IPS-NIHi11 (cell line): ENCODE results near the gene GLT8D2.

ENCODE experiments used
- DNase-seq: peaks from one replicate; pipeline ENCODE4 v3.0.0; 2012; ENCODE audit warnings: mixed read lengths, low spot score

Gene GLT8D2, protein sequence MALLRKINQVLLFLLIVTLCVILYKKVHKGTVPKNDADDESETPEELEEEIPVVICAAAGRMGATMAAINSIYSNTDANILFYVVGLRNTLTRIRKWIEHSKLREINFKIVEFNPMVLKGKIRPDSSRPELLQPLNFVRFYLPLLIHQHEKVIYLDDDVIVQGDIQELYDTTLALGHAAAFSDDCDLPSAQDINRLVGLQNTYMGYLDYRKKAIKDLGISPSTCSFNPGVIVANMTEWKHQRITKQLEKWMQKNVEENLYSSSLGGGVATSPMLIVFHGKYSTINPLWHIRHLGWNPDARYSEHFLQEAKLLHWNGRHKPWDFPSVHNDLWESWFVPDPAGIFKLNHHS

DNA sequence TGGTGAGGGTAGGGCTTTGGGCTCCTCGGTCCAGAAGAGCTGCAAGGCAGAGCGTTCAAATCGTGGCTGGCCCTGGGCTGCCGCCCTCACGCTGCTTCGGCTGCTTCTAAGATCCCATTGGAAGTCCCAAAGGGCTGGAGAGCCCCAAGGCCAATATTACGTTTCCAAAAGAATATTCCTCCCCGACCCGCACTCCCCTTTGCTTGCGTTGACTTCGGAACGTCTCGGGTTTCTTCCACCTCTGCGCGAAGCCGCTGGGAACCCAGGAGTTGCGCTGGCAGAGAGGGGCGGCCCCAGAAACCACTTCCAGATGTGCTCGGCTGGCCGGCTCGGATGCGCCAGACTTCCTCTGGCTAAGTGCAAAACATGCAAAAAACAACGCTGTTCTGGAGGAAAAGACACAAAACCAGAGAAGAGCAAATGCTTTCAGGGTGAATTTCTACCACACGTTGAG, at the start of gene GLT8D2:
GLT8D2 (minus strand) TSS at position 285 of the 454 bp plus-strand sequence. CDS start 30,539 bp downstream, outside the sequence.
- DNase-seq: peak; percentile 68

DNA sequence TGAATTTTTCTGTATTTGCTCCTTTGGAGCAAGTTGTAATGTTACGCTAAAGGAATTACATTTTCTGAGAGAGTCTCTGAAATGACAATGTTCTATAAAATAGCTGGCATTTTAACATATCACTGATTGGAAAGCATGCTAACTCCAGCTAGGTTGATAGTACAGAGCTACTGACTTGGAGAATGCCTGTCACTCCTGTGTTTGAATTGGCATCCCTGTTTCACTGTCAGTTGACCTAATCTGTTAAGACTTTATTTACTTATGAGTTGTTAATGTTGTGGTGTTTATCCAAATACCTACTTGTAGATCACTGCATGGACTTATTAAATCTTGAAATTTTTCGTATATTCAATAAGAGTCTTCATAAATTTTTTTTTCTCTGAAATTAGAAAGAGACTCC, 48.0 kb upstream of the GLT8D2 start:
- no peak for DNase-seq

DNA sequence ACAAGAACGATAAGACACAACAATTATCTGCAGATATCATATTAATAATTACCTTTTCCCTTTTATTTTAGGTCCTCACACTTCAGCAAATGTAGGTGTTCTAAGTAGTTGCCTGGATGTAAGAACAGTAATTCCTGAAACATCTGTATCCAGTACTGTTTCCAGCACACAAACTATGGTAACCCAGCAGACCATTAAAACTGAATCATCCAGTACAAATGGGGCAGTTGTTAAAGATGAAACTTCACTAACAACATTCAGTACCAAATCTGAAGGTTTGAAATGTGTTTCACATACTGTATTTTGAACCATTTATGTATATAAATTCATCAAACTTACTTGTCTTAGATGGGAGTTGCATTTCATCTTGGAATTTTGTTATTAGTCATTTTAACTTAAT, 45.3 kb upstream of the GLT8D2 start:
- no peak for DNase-seq

DNA sequence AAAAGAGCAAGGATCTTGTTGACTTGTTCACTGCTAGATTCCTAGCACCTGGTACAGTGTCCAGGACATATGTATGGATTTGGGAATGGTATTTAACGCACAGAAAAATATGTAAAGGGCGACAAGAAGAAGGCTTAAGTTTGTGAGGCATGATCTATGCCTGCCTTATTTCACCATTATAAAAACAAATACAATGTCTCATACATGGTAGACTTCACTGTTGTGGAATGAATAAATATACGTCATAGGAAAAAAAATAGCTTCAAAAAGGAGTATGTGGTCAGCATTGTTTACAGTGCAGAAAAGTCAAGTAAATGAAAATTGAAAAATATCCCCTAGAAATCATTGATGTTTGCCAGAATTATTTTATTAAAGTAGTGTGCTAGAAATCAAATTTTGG, 44.3 kb upstream of the GLT8D2 start:
- no peak for DNase-seq

DNA sequence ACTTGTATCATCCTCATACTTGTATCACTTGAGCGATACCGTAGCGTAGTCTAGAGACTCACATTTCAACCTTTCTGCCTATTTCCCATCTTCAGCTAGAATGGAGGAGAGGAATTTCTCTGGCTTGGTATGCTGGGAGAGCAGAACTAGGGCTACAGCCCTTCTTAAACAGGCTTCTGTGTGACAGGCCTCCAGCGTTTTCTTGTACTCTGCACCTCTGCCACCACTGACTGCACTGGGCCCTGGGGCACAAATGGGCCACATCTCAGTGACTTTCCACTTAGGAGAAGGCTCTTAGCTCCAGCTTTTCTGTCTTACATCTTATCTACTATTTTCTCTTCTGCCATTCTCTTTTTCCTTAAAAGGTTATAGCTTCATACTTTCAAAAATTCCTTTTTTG, 41.1 kb upstream of the GLT8D2 start:
- no peak for DNase-seq

DNA sequence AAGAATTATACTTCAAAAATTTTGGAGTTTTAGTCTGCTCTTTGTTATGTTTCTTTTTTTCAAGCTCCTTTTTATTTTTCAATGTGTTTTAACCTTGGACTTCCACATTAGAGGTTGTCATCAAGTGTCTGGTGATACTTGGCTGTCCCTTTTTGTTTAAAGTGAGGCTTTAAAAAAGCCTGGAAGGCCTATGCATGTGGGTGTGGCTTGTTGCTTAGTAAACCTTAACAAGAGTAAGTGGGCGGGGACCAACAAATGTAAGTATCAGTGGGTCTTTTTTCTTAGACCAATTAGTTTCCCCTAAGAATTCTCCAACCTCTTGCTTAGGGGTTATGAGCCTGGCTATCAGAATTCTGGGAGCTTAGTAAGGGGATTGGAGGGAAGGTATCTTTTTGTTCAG, 40.7 kb upstream of the GLT8D2 start:
- peak; percentile 24 for DNase-seq

DNA sequence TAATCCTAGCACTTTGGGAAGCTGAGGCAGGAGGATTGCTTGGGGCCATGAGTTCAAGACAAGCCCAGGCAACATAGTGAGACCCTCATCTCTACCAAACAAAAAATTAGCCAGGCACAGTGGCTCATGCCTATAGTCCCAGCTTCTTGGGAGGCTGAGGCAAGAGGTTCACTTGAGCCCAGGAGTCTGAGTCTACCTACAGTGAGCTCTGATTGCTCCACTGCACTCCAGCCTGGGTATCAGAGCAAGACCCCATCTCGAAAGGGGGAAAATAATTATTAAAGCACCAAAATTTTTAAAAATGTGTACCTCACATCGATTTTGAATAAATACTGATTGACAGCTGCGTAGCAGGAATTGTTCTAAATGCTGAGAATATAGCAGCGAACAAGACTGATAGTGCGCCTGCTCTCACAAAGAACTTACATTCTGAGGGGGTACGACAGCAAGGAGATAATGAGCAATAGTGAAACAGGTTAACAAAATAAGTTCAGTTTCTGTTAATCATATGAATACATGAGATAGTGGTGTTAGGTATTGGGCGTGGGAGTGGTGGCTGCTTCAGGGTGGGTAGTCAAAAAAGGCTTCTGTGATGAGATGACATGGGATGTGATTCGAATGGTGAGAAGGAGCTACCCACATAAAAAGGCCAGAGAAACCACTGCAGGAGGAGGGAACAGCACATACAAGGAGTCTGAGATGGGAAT, 33.9 kb upstream of the GLT8D2 start:
- no peak for DNase-seq

DNA sequence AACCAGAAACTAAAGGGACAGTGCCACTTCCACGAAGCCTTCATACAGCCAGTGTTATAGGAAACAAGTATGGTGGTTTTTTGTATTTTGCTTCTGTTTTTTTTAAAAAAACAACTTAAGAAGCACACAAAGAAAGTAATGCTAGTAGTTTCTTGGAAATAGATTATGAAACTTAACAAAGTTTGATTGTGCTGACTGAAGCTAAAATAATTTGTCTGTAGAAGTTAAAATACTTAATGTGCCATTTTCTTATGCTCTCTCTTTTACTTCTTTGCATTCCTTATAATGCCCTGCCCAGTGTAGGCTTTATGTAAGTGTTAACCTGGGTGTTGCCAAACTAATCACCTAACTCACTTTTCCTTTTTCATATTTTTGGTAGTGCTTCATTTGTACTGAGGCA, 30.8 kb upstream of the GLT8D2 start:
- DNase-seq: no peak

DNA sequence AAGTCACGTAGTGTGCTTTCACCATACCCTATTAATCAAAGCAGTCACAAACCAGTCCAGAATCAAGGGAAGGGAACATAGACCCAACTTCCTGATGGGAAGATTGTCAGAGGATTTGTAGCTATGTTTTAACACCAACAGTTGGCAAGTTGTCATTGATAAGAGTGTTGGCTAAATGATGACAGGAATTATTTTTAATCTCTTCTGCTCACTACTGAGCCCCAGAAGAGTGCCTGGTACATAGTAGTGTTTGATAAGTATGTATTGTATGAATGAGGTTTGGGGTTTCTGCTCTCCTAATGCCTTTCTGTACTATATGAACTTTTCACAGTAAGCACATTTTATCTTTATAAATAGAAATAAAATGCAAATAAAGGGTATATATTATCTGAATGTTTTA, 29.0 kb upstream of the GLT8D2 start:
- no peak for DNase-seq

DNA sequence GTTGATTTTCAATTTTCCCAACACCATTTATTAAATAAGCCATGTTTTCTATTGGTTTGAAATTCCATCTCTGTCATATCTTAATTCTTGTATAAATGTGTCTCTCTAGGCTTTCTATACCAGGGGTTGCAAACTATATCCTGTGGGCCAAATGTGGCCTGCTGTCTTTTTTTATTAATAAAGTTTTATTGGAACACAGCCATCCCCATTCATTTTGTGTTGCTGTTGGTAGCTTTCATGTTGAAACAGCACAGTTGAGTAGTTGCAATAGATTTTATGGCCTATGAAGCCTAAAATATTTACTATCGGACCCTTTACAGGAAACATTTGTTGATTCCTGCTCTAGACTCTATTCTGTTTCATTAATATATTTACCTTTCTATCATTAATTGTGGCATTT, 23.7 kb upstream of the GLT8D2 start:
- DNase-seq: no peak

DNA sequence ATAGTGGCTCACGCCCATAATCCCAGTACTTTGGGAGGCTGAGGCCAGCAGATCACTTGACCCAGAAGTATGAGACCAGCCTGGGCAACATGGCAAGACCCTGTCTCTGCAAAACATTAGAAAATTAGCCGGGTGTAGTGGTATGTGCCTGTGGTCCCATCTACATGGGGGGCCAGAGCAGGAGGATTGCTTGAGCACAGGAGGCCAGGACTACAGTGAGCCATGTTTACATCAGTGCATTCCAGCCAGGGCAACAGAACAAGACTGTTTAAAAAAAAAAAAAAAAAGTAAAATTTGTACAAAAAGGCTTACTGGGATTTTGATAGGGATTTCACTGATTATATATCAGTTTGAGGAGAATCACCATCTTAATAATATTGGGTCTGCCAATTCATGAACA, 22.1 kb upstream of the GLT8D2 start:
- no peak for DNase-seq

DNA sequence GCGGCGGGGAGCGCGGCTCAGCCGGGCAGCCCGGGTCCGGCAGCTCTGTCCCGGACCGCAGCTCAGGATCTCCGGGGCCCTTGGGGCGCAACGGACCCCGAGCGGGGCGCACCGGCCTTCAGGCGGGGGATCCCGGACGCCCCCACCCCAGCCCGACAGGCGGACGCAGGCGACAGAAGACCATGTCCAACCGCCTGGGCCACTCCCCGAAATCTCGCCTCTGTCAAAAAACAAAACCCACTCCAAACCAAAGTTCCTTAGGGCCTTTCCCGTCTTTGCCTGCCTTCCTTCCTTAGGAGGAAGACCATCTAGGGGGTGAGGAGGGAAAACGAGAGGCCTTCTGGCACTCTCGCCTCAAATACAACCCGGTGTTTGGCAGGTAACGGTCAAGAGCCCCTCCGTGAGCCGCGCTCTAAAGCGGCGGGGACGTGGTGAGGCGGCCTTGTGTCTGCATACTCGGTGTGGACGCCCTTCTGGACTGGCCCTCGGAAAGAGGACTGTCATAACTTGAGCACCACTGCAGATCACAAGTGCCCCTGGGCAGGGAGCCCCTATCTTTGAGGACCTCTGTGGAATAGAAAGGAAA, 14.9 kb upstream of the GLT8D2 start:
- no peak for DNase-seq

DNA sequence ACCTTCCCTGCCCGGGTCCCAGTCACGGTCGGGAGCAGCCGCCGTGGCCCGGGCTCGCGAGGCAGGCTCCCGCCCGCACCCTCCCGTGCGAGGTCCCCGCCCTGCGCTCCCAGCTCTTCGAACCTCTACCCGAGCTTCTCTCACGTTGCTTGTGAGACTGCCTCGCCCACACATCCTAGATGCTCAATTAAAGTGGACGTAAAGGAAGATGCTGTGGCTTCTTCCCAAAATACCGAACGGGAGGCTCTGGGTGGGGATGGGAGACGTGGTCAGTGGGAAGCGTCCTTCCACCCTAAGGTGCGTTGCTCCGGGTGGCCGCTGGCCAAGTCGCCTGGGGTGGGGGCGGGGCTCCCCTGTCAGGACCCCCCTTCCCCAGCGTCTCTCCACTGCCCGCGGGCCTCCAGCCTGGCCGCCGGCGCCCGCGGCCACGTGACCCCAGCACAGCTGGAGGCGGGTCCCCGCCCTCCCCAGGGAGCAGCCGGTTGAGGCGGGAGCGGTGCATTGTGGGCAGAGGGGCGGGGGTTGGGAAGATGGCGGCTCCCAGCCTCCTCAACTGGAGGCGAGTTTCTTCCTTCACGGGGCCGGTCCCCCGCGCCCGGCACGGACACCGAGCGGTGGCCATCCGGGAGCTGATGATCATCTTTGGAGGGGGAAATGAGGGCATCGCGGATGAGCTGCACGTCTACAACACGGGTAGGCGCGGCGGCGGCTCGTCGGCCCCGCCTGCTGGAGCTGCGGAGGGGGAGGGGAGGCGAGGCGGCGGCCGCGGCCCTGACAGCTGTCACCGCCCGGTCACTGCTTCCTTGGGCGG, 14.2 kb upstream of the GLT8D2 start, which contains the start of gene HCFC2:
HCFC2 (plus strand) TSS at position 501 of the 811 bp plus-strand sequence; CDS start at position 531, 30 bp downstream.
- peak; percentile 99 for DNase-seq

DNA sequence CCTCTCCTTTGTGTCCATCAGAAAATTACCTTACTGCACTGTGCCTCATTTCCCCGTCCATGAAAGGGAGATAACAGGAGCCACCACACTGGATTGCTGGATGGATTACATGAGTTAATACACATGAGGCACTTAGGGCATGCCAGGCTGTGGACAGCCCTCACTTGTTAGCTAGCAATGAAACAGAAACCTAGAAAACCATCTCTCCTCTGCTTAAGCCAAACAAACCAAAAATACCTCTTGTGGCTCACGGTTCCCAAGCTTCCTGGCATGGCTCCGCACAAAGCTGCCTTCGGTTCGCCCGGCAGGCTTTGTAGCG, 13.7 kb upstream of the GLT8D2 start:
- DNase-seq: no peak

DNA sequence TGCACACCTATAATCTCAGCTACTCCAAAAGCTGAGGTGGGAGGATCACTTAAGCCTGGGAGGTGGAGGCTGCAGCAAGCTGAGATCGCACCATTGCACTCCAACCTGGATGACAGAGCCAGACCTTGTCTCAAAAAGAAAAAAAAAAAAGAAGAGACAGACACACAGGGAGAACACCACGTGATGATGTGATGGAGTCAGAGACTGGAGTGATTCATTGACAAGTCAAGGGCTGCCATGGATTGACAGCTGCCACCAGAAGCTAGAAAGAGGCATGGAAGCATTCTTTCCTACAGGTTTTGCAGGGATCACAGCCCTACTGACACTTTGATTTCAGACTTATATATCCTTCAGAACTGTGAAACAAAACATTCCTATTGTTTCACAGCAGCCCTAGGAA, 10.8 kb upstream of the GLT8D2 start:
- DNase-seq: no peak

DNA sequence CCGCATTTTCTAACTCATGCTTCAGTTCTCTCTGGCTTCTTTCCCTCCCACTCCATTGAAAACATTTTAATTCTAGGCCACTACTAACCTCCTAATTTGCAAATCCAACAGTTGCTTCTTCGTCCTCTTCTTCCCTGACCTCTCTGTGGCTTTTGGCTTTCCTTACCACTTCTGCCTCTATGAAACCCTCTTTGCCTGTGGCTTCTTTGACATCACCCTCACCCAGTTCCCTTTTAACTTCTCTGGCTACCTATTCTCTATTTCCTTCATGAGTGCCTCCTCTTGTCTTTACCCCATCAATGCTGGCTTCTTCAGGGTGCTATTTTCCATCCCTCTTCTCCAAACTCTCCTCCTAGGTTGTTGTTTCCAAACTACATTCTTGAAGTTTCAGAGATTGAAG, 10.0 kb upstream of the GLT8D2 start:
- DNase-seq: no peak

DNA sequence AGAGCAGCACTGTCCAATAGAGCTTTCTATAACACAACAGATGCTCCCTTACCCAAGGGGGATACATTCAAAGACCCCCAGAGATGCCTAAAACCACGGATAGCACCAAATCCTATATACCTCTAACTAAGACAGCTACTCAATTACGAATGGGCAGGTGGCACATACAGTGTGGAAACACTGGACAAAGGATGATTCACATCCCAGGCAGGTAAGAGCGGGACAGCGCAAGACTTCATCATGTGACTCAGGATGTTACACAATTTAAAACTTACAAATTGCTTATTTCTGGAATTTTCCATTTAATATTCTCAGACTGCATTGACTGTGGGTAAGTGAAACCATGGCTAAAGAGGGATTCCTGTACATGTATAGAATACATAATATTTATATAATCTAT, 8.8 kb upstream of the GLT8D2 start:
- DNase-seq: no peak

DNA sequence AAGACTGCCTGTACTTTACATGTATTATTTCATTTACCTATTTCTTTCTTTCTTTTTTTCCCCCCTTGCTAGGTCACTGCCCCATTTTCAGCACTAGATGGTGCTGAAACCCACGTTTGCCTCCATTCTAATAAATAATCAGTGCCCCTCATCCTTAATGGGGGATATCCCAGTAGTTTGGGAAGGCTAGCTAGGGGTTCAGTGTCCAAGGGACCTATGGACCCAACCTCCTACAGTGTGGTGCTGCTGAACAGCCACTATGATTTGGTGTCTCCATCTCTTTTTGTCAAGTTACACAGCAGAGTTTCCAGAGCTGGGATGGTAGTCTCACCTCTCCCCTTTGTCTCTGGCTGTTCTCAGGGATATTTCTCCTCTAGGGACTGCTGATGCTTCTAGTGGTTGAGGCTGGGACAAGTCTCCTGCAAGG, 7.8 kb upstream of the GLT8D2 start:
- DNase-seq: peak; percentile 54

DNA sequence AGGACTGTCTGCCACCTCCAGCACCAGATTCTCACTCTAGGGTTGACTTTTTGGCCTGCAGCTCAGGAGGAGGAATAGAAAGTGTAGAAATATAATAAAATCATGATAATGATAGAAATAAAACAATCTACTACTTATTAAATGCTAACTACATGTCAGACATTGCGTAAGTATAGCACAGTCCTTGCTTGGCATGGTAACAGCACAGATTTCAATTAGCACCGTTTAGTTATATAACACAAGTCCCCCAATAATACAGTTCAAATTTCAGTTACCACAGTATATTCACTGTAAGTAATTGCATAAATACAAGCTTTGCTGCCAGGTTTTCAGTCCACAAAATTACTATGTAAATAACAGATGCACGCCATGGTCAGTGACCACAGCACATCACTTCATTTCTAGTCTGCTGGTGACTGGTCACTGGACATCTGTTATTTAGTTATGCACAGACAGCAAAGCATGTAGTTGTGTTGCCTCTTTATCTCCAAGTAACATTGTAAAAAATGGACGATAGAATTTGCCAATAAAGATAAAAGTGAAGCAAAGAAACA, 6.5 kb upstream of the GLT8D2 start:
- DNase-seq: no peak

DNA sequence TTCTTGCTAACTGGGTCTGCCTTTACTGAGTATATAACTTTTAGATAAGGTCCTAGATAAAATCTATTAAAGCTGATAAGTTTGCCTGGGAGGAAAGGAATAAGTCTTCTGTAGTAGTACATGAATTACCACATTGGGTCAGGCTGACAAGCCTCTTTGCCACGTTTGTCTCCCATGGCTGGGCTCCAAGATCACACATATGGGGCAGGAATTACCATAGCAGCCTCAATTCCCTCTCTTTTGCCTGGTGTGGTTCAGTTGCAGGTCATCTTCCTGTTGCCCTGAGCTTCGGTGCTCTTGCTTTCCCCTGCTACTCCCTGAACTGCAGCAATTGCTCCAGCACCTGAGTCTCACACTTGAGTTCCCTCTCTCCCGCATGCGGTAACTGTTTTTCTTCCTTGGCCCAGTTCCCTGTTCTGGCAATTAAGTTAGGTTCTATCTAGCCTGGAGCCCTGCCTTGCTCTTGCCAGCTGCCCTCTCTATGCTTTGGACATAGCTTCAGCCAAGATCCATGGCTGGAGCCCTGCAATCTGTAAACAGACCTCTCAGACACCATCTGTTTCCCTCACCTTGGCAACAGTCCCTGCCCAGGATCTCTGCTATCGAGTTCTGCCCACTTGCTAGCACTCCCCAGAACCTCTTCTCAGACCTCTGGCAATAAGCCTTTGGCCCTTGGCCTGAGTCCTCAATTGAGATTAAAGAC, 5.8 kb upstream of the GLT8D2 start:
- no peak for DNase-seq

DNA sequence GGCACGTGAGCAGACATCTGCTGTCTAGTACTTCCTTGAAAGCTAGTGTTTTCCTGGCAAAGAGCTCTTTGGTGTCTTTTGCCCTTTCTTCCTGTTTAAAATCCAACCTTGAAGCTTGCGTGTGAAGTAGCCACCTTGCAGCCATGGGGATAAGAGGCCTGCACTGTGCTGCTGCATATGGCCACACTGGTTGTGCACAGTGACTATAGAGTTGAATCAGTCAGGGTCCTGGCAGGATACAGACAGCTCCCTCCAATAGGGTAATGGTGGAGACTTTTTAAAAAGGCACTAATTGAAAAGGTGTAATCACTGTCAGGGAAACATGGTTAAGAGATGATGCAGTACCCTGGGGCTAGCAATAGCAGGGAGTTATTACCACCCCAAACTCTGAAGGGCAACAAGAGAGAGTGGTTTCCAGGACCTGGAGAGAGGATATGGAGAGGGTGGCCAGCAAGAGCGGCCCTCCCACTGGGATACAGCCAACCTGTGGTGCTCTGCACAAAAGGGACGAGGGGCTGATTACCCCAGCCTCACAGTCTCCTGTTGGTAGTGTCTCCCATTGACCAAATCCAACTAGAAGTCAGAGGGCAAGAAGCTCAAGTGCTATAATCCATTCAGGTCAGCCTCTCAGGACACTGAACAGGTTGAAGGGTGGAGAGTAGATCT, 4.8 kb upstream of the GLT8D2 start:
- DNase-seq: peak; percentile 47
